Left renal cortex interstitium (tissue), 4 donors: ENCODE data around the gene RDH8. TPM values are rescaled to one million over a fixed set of nuclear protein-coding genes. Genes with fewer than 3 reads are reported as not detected.

ENCODE experiments used
- DNase-seq, 4 donors: peaks; one replicate each; pipeline ENCODE4 v3.0.0-alpha.2; 2013; ENCODE audit warnings: low read depth in 4 of 4, low spot score in 2 of 4, missing footprints in 1 of 4
- polyA plus RNA-seq, 4 donors: library from polyadenylated mRNA; unstranded; fragments of 120-200 nt; gene quantifications; one replicate each; pipeline ENCODE4 v1.2.1, GENCODE V29; 2013; ENCODE audit not compliant: insufficient read length in 4 of 4

Gene RDH8, protein sequence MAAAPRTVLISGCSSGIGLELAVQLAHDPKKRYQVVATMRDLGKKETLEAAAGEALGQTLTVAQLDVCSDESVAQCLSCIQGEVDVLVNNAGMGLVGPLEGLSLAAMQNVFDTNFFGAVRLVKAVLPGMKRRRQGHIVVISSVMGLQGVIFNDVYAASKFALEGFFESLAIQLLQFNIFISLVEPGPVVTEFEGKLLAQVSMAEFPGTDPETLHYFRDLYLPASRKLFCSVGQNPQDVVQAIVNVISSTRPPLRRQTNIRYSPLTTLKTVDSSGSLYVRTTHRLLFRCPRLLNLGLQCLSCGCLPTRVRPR
- under 1 TPM in 1 of 4 donors, not detected in 3; 0.27 TPM for polyA plus RNA-seq

GRCh38 chr19:10013316-10013715, at the start of gene RDH8:
Gene RDH8, plus strand, starts transcription at chr19:10013483. Its CDS starts 15 bp downstream, at chr19:10013498.
- no peak for DNase-seq

GRCh38 chr19:9966024-9966423, 47.3 kb upstream of the RDH8 start:
- no peak for DNase-seq

GRCh38 chr19:9966448-9966847, 46.8 kb upstream of the RDH8 start:
- DNase-seq: no peak

DNA sequence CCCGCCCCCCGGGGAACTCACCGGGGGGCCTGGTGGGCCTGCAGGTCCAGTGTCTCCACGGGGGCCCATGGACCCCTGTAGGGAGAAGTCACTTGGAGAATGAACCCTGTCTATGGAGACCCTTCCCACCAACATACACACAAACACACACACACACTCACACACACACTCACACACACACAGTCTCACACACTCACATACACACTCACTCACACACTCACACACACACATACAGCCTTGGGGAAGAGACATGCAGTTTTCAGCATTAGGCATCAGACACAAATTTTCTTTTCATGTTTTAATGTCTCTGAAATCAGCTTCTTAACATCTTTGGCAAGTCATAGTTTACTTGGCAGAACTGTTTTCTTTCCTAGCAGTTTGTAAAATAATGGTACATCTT, 46.0 kb upstream of the RDH8 start:
- DNase-seq: no peak

GRCh38 chr19:9968820-9969687, 44.2 kb upstream of the RDH8 start:
- no peak for DNase-seq

- DNase-seq: no peak
Measured at GRCh38 chr19:9969688-9969975, 43.7 kb upstream of the RDH8 start.

- no peak for DNase-seq
Measured at GRCh38 chr19:9970481-9970880, 42.8 kb upstream of the RDH8 start.

- no peak for DNase-seq
Measured at GRCh38 chr19:9971166-9971897, 42.0 kb upstream of the RDH8 start.

DNA sequence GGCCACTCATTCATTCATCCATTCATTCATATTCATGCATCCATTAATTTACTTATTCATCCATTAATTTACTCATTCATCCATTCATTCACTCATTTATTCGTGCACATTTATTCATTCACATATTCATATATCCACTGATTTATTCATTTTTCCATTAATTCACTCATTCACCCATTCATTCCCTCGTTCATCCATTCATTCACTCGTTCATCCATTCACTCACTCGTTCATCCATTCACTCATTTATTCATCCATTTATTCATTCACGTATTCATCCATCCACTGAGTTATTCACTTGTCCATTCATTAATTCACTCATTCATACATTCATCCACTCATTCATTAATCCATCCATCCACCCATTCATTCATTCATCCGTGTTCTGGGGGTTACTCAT, 41.2 kb upstream of the RDH8 start:
- no peak for DNase-seq

DNA sequence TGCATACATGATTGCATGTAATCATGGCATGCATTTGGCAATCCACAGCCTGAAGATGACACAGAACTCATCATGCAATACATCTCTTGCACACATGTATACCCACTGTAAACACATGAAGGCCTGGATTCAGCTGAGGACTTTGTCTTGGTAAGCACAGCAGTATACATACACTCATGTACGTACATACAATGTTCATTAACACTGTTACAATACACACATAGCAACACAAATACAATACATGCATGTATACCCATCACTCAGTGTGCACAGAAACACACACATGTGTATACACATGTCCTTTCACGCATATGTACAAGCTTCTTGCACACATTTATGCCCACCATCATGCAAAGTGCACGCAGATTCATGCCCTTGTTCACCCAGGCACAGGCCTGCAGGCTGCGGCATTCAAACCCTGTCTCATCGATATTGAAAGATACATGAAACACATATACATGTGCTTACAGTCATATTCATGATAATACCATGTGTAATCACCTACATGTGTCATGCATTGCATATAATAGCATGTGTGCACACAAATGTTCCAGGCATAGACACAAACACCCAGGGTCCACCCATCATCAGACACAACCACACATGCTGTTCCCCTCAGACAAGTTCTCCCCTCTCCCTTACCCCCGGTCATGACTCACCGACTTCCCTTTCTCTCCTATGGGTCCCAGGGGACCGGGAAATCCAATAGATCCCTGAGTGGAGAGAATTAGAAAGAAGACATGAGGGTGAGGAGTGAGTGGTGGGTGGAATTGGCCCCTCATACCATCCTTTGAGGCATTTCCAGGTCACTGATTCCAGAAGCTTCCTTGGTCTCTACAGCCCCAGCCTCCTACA, 31.6 kb upstream of the RDH8 start:
- DNase-seq: no peak

DNA sequence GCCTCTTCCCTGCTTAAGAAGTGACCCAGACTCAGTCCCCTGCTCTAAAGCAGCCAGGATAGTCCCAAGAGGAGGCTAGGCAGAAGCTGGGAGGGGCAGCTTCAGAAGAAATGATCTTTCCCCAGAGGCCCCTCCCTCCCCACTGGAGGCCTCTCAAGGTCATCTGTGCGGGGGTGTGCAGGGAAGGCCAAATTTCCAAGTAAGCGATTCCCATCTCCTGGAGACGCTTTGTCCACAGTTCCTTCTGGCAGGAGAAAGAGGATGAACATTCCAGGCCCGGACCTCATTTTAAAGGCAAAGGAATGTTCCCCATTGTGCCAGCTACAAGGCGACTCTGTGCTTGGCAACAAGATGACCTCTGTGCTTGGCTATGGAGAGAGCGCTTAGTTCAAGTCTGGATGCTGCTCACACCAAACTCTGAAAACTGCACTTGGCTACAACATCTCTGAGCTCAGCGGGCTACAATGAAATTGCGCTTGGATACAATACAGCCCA, 26.4 kb upstream of the RDH8 start:
- DNase-seq: no peak

DNA sequence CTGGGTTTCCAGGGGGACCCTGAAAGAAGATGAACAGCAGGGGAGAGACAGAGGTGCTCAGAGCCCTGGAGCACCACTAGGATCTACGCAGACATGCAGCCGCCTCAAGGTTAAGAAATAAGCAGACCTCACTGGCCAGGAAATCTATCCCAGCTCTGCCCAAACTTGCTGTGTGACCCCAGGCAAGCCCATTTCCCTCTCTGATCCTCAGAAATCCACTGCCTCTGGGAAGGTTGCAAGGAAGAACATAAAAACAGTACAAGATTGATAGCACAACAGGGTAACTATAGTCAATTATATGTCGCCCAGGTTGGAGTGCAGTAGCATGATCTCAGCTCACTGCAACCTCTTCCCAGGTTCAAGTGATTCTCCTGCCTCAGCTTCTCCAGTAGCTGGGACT, 23.8 kb upstream of the RDH8 start:
- DNase-seq: no peak

GRCh38 chr19:9991425-9992191, 21.7 kb upstream of the RDH8 start:
- no peak for DNase-seq

DNA sequence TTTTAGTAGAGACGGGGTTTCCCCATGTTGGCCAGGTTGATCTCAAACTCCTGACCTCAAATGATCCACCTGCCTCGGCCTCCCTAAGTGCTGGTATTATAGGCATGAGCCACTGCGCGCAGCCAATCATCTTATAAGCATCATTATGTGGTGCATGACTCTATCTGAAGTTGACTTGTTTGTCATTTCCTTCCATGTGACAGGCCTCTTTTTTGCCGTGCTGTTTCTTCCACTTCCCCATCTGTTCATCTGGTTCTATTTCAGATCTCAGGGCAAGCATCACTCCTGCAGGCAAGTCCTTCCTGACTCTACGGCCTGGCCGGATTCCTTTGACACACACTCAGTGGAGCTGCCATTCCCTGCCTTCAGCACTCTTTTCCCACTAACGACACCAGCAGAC, 18.2 kb upstream of the RDH8 start:
- no peak for DNase-seq

GRCh38 chr19:9995999-9996398, 17.3 kb upstream of the RDH8 start:
- no peak for DNase-seq

DNA sequence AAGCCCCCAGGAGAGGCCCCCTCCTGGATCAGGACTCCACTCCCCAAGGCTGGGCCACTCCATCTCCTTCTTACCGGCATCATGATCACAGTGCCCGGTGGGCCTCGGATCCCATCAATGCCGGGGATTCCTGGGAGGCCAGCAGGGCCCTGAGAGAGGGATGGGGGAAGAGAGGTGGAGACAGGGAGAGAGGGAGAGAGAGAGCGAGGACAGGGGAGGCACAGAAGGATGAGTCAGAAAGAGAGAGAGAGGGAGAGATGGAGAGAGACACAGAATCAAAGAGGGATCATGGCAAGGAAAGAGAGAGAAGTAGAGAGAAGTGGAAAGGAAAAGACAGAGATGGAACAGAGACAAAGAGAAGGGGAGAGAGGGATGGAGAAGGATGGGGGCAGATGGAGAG, 16.7 kb upstream of the RDH8 start:
- DNase-seq: no peak

GRCh38 chr19:10000171-10000826, 13.0 kb upstream of the RDH8 start:
- peak in 3 of 4 donors; percentile 26 to 44 (median 41) for DNase-seq

DNA sequence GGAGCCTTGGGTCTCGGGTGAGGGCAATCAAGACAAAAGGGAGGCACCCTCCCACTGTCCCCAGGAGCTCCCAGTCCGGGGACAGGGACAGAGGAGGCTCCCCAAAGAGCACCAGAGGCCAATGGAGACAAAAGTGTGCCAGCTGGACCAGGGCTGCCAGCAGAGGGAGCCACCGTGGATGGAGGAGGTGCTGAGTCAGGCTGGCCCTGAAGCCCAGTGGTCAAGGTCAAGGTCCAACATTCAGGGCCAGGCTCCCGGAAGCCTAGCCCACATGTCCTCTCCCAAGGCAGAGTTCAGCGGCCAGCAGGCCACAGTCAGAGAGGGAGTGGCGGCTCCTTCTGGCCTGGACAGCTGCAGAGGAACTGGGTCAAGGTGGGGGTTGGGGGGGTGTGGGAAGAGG, 11.4 kb upstream of the RDH8 start:
- DNase-seq: no peak

DNA sequence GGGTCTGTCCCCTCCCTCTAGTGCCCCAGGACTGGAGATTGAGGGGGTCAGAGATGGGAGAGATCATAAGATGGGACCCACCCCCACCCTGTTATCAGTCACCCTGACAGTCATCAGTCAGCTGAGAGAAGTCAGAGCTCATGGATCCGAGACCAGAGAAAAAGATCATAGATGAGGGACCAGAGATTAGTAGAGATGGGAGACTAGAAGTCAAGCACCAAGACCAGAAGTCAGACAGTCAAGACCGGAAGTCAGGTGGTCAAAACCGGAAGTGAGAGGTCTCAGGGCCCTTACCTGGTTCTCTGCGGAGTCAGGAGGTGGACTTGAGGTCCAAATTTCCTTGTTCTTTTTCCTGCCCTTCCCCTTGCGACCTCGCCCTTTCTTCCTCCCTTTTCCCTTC, 10.0 kb upstream of the RDH8 start:
- DNase-seq: no peak
